Peyer's patch (tissue), 4 donors: Measurements from ENCODE around the gene TMSB10.

Experiments used
- POLR2A ChIP-seq, 2 donors: fragments of 450-650 bp; IDR thresholded peaks; one replicate each; pipeline ENCODE4 v1.5.1; 2017; ENCODE audit warnings: antibody characterized with exemption in 2 of 2, mild to moderate bottlenecking in 2 of 2, moderate library complexity in 2 of 2
- TF ChIP-seq, protein P1 (sequence below), 6 experiments: fragments of 450-650 bp in 4 of 6; fragments of 200-600 bp in 2 of 6; sonication (generic) in 1 of 6; IDR thresholded peaks; one replicate each; pipeline ENCODE4 v1.5.1; 2017 to 2019; ENCODE audit warnings: antibody characterized with exemption in 6 of 6, mild to moderate bottlenecking in 3 of 6, moderate library complexity in 1 of 6

DNA sequence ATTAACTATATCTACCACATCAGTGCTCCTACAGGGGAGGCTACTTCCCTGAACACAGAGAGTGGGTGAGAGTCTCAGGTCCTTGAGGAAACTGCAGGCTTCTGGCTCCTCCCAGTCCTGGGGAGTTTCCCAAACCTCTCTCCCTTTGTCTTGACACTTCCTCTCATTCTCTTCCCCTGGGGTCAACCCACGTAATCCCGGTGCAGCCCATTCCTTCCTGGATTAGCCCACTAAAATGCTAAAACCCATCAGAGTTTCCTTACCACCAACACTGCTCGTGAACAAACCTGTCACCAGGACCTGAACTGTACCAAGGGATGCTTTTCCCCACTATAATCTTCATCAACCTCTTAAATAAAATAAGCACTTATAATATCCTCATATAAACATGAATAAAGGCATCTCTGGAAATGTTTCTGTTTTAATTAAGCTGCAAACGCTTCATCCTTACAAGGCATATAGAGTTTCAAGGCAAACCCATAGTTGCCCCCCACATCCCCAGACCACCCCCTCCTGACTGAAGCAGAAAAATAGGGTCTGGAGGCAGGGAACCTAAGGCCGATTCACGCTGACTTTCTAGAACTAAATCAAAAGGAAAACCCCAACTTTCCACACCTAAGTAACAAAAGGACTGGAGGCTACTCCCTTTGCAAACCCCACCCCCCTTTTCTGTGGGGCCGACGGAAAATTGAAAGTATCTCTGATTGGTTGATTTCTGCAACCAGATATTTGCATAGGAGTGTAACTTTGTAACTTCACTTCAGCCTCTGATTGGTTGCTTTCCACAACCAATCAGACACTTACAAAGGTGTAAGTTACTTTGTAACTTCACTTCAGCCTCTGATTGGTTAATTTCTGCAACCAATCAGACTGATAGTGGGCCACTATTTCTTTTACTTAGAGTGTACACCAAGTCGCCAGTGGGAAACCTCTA is 19.0 kb downstream of the TMSB10 start:
- TF ChIP-seq POLR2A (IDR thresholded peaks at IDR 0.05) = peak in 1 of 2 donors; percentile 16
- TF ChIP-seq, protein P1, sequence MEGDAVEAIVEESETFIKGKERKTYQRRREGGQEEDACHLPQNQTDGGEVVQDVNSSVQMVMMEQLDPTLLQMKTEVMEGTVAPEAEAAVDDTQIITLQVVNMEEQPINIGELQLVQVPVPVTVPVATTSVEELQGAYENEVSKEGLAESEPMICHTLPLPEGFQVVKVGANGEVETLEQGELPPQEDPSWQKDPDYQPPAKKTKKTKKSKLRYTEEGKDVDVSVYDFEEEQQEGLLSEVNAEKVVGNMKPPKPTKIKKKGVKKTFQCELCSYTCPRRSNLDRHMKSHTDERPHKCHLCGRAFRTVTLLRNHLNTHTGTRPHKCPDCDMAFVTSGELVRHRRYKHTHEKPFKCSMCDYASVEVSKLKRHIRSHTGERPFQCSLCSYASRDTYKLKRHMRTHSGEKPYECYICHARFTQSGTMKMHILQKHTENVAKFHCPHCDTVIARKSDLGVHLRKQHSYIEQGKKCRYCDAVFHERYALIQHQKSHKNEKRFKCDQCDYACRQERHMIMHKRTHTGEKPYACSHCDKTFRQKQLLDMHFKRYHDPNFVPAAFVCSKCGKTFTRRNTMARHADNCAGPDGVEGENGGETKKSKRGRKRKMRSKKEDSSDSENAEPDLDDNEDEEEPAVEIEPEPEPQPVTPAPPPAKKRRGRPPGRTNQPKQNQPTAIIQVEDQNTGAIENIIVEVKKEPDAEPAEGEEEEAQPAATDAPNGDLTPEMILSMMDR (IDR thresholded peaks at IDR 0.05) = no peak
